GM10266 (cell line): ENCODE measurements around the gene CYP2D6.

ENCODE experiments used
- DNase-seq: peaks from one replicate; pipeline ENCODE4 v3.0.0; 2012; ENCODE audit errors: extremely low spot score
- CTCF ChIP-seq: IDR thresholded peaks from 2 replicates; pipeline ENCODE4 v1.5.1; 2012; ENCODE audit warnings: mild to moderate bottlenecking, low read depth; ENCODE audit not compliant: control insufficient read depth, insufficient read depth; ENCODE audit errors: missing control alignments

CYP2D6 gene

GRCh38 chr22:42156598-42156997 lies 26.0 kb upstream of the CYP2D6 start:
- DNase-seq: no peak
- TF ChIP-seq CTCF: no peak

GRCh38 chr22:42156121-42156520 lies 25.5 kb upstream of the CYP2D6 start:
- DNase-seq: no peak

GRCh38 chr22:42155053-42155543 lies 24.5 kb upstream of the CYP2D6 start:
- DNase-seq: no peak
- TF ChIP-seq CTCF: no peak

More at GRCh38 chr22:42156121-42156520, 25.5 kb upstream of the CYP2D6 start:
- TF ChIP-seq CTCF: no peak

- TF ChIP-seq CTCF: no peak
- no peak for DNase-seq
These were observed 23.9 kb upstream of the CYP2D6 start for GRCh38 chr22:42154293-42155052.

GRCh38 chr22:42152661-42153270 lies 22.2 kb upstream of the CYP2D6 start:
- no peak for TF ChIP-seq CTCF
- no peak for DNase-seq

- no peak for TF ChIP-seq CTCF
- DNase-seq: no peak
These were observed 21.5 kb upstream of the CYP2D6 start for GRCh38 chr22:42151924-42152635.
